ENCODE data around the gene NAPEPLD. TPM values are rescaled to one million over a fixed set of nuclear protein-coding genes. Genes with fewer than 3 reads are reported as not detected.
A peak's percentile ranks its signal among the peaks of the same experiment; 100 is the strongest.
"Not testable (repeated sequence)": the region's sequence is repeated elsewhere in the genome, so short reads cannot be mapped to it uniquely, and the experiment has no call there.

Gene NAPEPLD
- total and polyA plus RNA-seq, 12 donors, result 2.5 to 24.4 (median 16.2) TPM

DNA sequence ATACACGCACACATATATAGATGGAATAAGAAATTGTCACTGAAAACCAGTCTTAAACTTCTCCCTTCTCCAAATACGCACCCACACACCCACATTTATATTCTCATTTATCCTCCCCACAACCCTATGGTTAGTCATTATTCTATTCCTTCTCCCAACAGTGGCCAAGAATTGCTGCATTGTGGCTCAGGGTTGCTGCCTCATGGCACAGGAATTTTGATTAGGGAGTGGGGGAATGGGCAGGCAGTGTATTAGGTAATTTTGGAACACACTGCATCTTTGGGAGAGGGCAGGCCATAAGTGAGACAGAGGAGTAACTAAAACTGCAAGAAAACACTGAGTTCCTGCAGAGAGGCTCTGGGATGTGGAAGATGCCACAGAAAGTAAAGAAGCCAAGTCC lies 35.7 kb downstream of the NAPEPLD start:
- no peaks in the 10 kb centered on the region for H3K36me3 ChIP-seq (replicated peaks in 1 of 2)
- H3K27ac ChIP-seq, result no peak overlapping the region
- DNase-seq, result peak in 1 of 7 donors; percentile 23
- intact Hi-C loops (cut with DNase I), result no loop called here
- H3K27me3 ChIP-seq, result no peaks in the 10 kb centered on the region
- H3K9me3 ChIP-seq (replicated peaks in 1 of 3), result no peaks in the 10 kb centered on the region
- no peaks in the 10 kb centered on the region for H3K4me1 ChIP-seq (replicated peaks in 1 of 2)
- 95 to 100% (median 97%) methylated on average over 2 of the region's 2 CpGs for WGBS, 4 donors
- no peak overlapping the region for H3K4me3 ChIP-seq
- no peak for TF ChIP-seq POLR2A (IDR thresholded peaks at IDR 0.05)
- TF ChIP-seq, protein P1, sequence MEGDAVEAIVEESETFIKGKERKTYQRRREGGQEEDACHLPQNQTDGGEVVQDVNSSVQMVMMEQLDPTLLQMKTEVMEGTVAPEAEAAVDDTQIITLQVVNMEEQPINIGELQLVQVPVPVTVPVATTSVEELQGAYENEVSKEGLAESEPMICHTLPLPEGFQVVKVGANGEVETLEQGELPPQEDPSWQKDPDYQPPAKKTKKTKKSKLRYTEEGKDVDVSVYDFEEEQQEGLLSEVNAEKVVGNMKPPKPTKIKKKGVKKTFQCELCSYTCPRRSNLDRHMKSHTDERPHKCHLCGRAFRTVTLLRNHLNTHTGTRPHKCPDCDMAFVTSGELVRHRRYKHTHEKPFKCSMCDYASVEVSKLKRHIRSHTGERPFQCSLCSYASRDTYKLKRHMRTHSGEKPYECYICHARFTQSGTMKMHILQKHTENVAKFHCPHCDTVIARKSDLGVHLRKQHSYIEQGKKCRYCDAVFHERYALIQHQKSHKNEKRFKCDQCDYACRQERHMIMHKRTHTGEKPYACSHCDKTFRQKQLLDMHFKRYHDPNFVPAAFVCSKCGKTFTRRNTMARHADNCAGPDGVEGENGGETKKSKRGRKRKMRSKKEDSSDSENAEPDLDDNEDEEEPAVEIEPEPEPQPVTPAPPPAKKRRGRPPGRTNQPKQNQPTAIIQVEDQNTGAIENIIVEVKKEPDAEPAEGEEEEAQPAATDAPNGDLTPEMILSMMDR (IDR thresholded peaks at IDR 0.05), result no peak

DNA sequence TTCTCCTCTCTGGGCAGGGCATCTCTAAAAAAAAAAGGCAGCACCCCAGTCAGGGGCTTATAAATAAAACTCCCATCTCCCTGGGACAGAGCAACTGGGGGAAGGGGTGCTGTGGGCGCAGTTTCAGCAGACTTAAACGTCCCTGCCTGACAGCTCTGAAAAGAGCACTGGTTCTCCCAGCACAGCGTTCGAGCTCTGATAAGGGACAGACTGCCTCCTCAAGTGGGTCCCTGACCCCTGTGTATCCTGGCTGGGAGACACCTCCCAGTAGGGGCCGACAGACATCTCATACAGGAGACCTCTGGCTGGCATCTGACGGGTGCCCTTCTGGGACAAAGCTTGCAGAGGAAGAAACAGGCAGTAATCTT lies 42.2 kb downstream of the NAPEPLD start:
- intact Hi-C loops (cut with DNase I); H3K27me3 ChIP-seq; H3K4me3 ChIP-seq; H3K4me1 ChIP-seq (replicated peaks in 1 of 2); H3K27ac ChIP-seq; H3K9me3 ChIP-seq (replicated peaks in 1 of 3): not testable (repeated sequence)
- peak in 1 of 7 donors; percentile 22 for DNase-seq
- peaks cover 0 to 12% of the 10 kb centered on the region in 2 donors for H3K36me3 ChIP-seq (replicated peaks in 1 of 2)
- 28 to 44% (median 30%) methylated on average over 5 to 6 of the region's 6 CpGs for WGBS, 4 donors

DNA sequence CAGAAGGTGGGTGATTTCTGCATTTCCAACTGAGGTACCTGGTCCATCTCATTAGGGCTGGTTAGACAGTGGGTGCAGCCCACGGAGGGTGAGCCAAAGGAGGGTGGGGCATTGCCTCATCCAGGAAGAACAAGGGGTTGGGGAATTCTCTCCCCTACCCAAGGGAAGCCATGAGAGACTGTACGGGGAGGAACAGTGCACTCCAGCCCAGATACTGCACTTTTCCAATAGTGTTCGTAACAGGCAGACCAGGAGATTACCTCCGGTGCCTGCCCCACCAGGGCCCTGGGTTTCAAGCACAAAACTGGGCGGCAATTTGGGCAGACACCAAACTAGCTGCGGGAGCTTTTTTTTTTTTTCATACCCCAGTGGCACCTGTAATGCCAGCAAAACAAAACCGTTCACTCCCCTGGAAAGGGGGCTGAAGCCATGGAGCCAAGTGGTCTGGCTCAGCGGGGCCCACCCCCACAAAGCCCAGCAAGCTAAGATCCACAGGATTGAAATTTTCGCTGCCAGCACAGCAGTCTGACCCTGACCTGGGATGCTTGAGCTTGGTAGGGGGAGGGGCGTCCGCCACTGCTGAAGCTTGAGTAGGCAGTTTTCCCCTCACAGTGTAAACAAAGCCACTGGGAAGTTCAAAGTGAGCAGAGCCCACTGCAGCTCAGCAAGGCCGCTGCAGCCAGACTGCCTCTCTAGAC lies 42.7 kb downstream of the NAPEPLD start:
- peak; percentile 33 to 75 (median 60) for DNase-seq
- H3K27me3 ChIP-seq, result no peaks in the 10 kb centered on the region
- 30 to 55% (median 31%) methylated on average over 10 to 12 of the region's 12 CpGs for WGBS, 4 donors
- H3K27ac ChIP-seq, result no peak overlapping the region
- TF ChIP-seq, protein P1 (IDR thresholded peaks at IDR 0.05), result no peak
- no peak for TF ChIP-seq POLR2A (IDR thresholded peaks at IDR 0.05)
- intact Hi-C loops (cut with DNase I), result no loop called here
- peaks cover 0 to 6% of the 10 kb centered on the region in 2 donors for H3K4me1 ChIP-seq (replicated peaks in 1 of 2)
- no peaks in the 10 kb centered on the region for H3K9me3 ChIP-seq (replicated peaks in 1 of 3)
- H3K36me3 ChIP-seq (replicated peaks in 1 of 2), result peaks cover 0 to 12% of the 10 kb centered on the region in 2 donors
- peak overlapping the region in 1 of 4 donors; percentile 43 for H3K4me3 ChIP-seq

DNA sequence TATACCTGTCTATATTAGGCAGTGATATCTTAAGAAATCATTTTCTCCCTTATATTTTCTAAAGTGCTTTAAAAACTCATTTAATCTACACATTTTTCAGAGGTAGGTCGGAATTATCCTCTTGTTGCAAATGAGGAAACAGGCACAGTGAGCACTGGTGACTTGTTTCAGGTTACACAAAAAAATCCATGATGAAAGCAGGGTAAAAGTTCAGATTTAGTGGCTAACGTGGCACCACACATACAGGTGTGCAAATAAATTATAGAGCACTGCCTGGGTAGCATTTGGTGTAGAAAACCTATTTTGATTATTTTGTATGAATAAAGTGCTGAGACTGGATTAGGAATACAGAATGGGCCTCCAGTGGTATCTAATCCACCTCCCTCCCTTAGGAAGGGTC lies 47.4 kb downstream of the NAPEPLD start:
- Histone ChIP-seq H3K27me3 (no peaks in the 10 kb centered on the region), H3K9me3 (replicated peaks in 1 of 3) (no peaks in the 10 kb centered on the region), H3K36me3 (replicated peaks in 1 of 2) (peaks cover 0 to 12% of the 10 kb centered on the region in 2 donors), H3K4me1 (replicated peaks in 1 of 2) (peaks cover 0 to 6% of the 10 kb centered on the region in 2 donors), H3K27ac (no peak overlapping the region), H3K4me3 (no peak overlapping the region)
- intact Hi-C loops (cut with DNase I), result no loop called here
- TF ChIP-seq POLR2A (IDR thresholded peaks at IDR 0.05), result no peak
- TF ChIP-seq, protein P1 (IDR thresholded peaks at IDR 0.05), result no peak
- WGBS, 4 donors, result 43 to 49% (median 47%) methylated on average over 2 of the region's 2 CpGs
- no peak for DNase-seq

DNA sequence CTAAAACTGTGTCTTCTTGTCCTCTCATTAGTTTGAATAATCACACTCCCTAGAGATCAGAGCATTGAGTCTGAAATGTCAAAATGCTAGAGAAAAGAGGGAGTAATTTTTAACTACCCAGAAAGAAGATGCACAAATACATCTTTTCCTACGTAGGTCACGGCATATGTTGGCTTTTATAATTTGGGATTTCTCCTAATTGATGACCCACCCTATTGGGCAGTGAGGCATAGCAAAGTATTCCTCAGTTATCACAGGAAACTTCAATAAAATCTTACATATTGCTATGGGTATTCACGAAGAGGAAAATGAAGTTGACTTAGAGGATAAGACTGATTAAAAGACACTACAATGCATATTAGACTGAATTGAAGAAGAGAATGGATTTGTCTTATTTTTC lies 48.6 kb downstream of the NAPEPLD start:
- Histone ChIP-seq H3K27me3 (no peaks in the 10 kb centered on the region), H3K27ac (no peak overlapping the region), H3K9me3 (replicated peaks in 1 of 3) (no peaks in the 10 kb centered on the region), H3K4me3 (no peak overlapping the region), H3K36me3 (replicated peaks in 1 of 2) (peaks cover 0 to 12% of the 10 kb centered on the region in 2 donors), H3K4me1 (replicated peaks in 1 of 2) (no peaks in the 10 kb centered on the region)
- TF ChIP-seq, protein P1 (IDR thresholded peaks at IDR 0.05), result no peak
- TF ChIP-seq POLR2A (IDR thresholded peaks at IDR 0.05), result no peak
- no peak for DNase-seq
- intact Hi-C loops (cut with DNase I), result no loop called here
- WGBS, 4 donors, result 61 to 64% (median 63%) methylated on average over 3 of the region's 3 CpGs
